Activated naive CD4-positive, alpha-beta T cell treated with anti-CD3 and anti-CD28 coated beads, Interleukin-2, amount 50 U/mL, for 72 hours (primary cell): ENCODE measurements around the gene PCDHGA11. TPM values are rescaled to one million over a fixed set of nuclear protein-coding genes. Genes with fewer than 3 reads are reported as not detected.
"Not testable (repeated sequence)": the region's sequence is repeated elsewhere in the genome, so short reads cannot be mapped to it uniquely, and the experiment has no call there.

Experiments used
- ATAC-seq, 2 donors: fragments of 150-1000 bp; cut with Tn5 transposase; 2 replicates each; pipeline ENCODE4 v1.10.0; 2021; ENCODE audit warnings: mild to moderate bottlenecking in 2 of 2, moderate library complexity in 2 of 2
- DNase-seq, 2 donors: peaks; one replicate each; pipeline ENCODE4 v3.0.0; 2021 to 2022; ENCODE audit warnings: low spot score in 2 of 2
- H3K27ac Mint-ChIP-seq, 2 donors: one replicate each; pipeline ENCODE4 v1.8.0; 2022; ENCODE audit warnings: mild to moderate bottlenecking in 2 of 2, mixed read lengths in 2 of 2
- H3K36me3 Mint-ChIP-seq, 2 donors: one replicate each; pipeline ENCODE4 v1.8.0; 2022; ENCODE audit warnings: mixed read lengths in 2 of 2
- H3K9me3 Mint-ChIP-seq, 2 donors: one replicate each; pipeline ENCODE4 v1.8.0; 2022; ENCODE audit warnings: mixed read lengths in 2 of 2
- total RNA-seq, 2 donors: library from RNA; stranded (reverse); gene quantifications; one replicate each; pipeline ENCODE4 v1.2.3, GENCODE V29; 2022

PCDHGA11 gene
- total RNA-seq, 2 donors from 2014 or later, result 0.09 to 0.14 TPM

DNA sequence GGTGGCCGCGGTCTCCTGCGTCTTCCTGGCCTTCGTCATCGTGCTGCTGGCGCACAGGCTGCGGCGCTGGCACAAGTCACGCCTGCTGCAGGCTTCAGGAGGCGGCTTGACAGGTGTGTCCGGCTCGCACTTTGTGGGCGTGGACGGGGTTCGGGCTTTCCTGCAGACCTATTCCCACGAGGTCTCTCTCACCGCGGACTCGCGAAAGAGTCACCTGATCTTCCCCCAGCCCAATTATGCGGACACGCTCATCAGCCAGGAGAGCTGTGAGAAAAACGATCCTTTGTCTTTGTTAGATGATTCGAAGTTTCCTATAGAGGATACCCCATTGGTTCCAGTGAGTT is 5.6 kb upstream of the PCDHGA11 start:
- Mint-ChIP-seq H3K36me3 (peaks cover 48 to 59% of the 10 kb centered on the region in 2 donors), H3K9me3 (peaks cover 9 to 23% of the 10 kb centered on the region in 2 donors)
- H3K27ac Mint-ChIP-seq, DNase-seq, ATAC-seq: not testable (repeated sequence)

DNA sequence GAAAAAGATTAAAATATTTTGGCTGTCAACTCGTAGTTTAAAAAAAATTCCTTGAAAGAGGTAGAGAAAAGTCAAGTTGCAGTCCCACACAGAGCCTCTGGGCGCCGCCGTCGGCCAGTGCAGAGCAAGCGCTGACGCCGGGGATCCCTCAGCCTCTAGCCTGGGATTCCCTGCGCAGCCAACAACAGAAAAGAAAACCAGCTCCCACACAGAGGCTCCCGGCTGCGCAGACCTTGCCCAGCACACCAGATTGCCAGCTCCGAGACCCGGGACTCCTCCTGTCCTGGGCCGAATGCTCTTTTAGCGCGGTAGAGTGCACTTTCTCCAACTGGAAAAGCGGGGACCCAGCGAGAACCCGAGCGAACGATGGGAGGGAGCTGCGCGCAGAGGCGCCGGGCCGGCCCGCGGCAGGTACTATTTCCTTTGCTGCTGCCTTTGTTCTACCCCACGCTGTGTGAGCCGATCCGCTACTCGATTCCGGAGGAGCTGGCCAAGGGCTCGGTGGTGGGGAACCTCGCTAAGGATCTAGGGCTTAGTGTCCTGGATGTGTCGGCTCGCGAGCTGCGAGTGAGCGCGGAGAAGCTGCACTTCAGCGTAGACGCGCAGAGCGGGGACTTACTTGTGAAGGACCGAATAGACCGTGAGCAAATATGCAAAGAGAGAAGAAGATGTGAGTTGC is 3.2 kb upstream of the PCDHGA11 start, which contains the start of gene PCDHGB7:
Gene PCDHGB7 (plus strand): TSS at position 184 of the 679 bp plus-strand sequence. CDS start 183 bp downstream, at position 367.
- ATAC-seq, result peak; percentile 80 to 81
- peaks cover 20 to 32% of the 10 kb centered on the region in 2 donors for H3K9me3 Mint-ChIP-seq
- H3K27ac Mint-ChIP-seq, result peak within 1 kb of the TSS in 1 of 2 donors; percentile 77
- H3K36me3 Mint-ChIP-seq, result peaks cover 67 to 75% of the 10 kb centered on the region in 2 donors
- DNase-seq, result peak in 1 of 2 donors; percentile 60

DNA sequence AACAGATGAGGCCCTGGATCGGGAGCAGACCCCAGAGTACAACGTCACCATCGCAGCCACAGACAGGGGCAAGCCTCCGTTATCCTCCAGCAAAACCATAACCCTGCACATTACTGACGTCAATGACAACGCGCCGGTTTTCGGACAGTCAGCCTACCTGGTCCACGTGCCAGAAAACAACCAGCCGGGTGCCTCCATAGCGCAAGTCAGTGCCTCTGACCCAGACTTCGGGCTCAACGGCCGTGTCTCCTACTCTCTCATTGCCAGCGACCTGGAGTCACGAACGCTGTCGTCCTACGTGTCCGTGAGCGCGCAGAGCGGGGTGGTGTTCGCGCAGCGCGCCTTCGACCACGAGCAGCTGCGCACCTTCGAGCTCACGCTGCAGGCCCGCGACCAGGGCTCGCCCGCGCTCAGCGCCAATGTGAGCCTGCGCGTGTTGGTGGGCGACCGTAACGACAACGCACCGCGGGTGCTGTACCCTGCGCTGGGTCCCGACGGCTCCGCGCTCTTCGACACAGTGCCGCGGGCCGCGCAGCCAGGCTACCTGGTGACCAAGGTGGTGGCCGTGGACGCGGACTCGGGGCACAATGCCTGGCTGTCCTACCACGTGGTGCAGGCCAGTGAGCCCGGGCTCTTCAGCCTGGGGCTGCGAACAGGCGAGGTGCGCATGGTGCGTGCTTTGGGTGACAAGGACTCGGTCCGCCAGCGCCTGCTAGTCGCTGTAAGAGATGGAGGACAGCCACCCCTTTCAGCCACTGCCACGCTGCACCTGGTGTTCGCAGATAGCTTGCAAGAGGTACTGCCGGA is 1.6 kb upstream of the PCDHGA11 start:
- DNase-seq (no peak), ATAC-seq (no peak)
- H3K36me3 Mint-ChIP-seq, result peaks cover 65 to 68% of the 10 kb centered on the region in 2 donors
- H3K27ac Mint-ChIP-seq, result peak overlapping the region in 1 of 2 donors; percentile 57
- peaks cover 25 to 40% of the 10 kb centered on the region in 2 donors for H3K9me3 Mint-ChIP-seq

DNA sequence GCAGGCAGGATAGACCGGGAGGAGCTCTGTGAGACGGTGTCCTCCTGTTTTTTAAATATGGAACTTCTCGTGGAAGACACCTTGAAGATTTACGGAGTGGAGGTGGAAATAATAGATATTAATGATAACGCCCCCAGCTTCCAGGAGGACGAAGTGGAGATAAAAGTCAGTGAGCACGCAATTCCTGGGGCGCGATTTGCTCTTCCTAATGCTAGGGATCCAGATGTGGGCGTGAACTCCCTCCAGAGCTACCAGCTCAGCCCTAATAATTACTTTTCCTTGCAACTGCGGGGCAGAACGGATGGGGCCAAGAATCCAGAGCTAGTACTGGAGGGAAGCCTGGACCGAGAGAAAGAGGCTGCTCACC is 621 bp downstream of the PCDHGA11 start:
- DNase-seq, result no peak
- peaks cover 52 to 70% of the 10 kb centered on the region in 2 donors for H3K36me3 Mint-ChIP-seq
- peak overlapping the region in 1 of 2 donors; percentile 36 for H3K27ac Mint-ChIP-seq
- peaks cover 25 to 33% of the 10 kb centered on the region in 2 donors for H3K9me3 Mint-ChIP-seq
- ATAC-seq, result no peak

DNA sequence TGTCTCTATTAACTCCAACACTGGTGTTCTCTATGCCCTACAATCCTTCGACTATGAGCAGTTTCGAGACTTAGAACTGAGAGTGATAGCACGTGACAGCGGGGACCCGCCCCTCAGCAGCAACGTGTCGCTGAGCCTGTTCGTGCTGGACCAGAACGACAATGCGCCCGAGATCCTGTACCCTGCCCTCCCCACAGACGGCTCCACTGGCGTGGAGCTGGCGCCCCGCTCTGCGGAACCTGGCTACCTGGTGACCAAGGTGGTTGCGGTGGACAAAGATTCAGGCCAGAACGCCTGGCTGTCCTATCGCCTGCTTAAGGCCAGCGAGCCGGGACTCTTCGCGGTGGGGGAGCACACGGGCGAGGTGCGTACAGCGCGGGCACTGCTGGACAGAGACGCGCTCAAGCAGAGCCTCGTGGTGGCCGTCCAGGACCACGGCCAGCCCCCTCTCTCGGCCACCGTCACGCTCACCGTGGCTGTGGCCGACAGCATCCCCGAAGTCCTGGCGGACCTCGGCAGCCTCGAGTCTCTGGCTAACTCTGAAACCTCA is 2.0 kb downstream of the PCDHGA11 start:
- no peak for DNase-seq
- Mint-ChIP-seq H3K9me3 (peaks cover 29 to 37% of the 10 kb centered on the region in 2 donors), H3K36me3 (peaks cover 50 to 75% of the 10 kb centered on the region in 2 donors), H3K27ac (no peak overlapping the region)
- no peak for ATAC-seq

DNA sequence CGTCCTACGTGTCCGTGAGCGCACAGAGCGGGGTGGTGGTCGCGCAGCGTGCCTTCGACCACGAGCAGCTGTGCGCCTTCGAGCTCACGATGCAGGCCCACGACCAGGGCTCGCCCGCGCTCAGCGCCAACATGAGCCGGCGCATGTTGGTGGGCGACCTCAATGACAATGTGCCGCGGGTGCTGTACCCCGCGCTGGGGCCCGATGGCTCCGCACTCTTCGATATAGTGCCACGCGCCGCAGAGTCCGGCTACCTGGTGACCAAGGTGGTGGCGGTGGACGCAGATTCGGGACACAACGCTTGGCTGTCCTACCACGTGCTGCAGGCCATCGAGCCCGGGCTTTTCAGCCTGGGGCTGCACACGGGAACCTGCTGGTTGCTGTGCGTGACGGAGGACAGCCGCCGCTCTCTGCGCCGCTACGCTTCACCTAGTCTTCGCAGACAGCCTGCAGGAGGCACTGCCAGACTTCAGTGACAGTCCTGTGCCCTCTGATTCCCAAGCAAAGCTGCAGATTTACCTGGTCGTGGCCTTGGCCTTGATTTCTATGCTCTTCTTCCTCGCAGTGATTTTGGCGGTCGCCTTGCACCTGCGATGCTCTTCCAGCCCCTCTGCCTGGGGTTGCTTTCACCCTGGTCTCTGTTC is 7.1 kb downstream of the PCDHGA11 start:
- DNase-seq (no peak), ATAC-seq (no peak)
- peaks cover 41 to 68% of the 10 kb centered on the region in 2 donors for H3K36me3 Mint-ChIP-seq
- H3K27ac Mint-ChIP-seq, result peak overlapping the region in 1 of 2 donors; percentile 50
- peaks cover 34 to 35% of the 10 kb centered on the region in 2 donors for H3K9me3 Mint-ChIP-seq

DNA sequence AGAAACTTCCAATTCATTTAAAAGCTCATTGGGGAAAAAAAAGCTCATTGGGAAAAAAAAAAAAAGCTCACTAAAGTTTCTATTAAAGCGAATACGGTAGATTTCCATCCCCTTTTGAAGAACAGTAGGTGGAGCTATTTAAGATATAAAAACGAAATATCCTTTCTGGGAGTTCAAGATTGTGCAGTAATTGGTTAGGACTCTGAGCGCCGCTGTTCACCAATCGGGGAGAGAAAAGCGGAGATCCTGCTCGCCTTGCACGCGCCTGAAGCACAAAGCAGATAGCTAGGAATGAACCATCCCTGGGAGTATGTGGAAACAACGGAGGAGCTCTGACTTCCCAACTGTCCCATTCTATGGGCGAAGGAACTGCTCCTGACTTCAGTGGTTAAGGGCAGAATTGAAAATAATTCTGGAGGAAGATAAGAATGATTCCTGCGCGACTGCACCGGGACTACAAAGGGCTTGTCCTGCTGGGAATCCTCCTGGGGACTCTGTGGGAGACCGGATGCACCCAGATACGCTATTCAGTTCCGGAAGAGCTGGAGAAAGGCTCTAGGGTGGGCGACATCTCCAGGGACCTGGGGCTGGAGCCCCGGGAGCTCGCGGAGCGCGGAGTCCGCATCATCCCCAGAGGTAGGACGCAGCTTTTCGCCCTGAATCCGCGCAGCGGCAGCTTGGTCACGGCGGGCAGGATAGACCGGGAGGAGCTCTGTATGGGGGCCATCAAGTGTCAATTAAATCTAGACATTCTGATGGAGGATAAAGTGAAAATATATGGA is 9.7 kb downstream of the PCDHGA11 start, which contains the start of gene PCDHGA12:
Gene PCDHGA12 (plus strand): TSS at position 176 of the 782 bp plus-strand sequence. CDS start 253 bp downstream, at position 429.
- DNase-seq (no peak), ATAC-seq (peak; percentile 48 to 80)
- Mint-ChIP-seq H3K9me3 (peaks cover 26 to 35% of the 10 kb centered on the region in 2 donors), H3K36me3 (peaks cover 36 to 66% of the 10 kb centered on the region in 2 donors), H3K27ac (peak within 1 kb of the TSS in 1 of 2 donors; percentile 81)

DNA sequence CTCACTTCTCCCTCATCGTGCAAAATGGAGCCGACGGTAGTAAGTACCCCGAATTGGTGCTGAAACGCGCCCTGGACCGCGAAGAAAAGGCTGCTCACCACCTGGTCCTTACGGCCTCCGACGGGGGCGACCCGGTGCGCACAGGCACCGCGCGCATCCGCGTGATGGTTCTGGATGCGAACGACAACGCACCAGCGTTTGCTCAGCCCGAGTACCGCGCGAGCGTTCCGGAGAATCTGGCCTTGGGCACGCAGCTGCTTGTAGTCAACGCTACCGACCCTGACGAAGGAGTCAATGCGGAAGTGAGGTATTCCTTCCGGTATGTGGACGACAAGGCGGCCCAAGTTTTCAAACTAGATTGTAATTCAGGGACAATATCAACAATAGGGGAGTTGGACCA is 10.4 kb downstream of the PCDHGA11 start:
- DNase-seq, result no peak
- peak in 1 of 2 donors; percentile 37 for ATAC-seq

DNA sequence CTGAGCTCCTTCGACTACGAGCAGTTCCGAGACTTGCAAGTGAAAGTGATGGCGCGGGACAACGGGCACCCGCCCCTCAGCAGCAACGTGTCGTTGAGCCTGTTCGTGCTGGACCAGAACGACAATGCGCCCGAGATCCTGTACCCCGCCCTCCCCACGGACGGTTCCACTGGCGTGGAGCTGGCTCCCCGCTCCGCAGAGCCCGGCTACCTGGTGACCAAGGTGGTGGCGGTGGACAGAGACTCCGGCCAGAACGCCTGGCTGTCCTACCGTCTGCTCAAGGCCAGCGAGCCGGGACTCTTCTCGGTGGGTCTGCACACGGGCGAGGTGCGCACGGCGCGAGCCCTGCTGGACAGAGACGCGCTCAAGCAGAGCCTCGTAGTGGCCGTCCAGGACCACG is 11.5 kb downstream of the PCDHGA11 start:
- H3K9me3 Mint-ChIP-seq, result peaks cover 20 to 31% of the 10 kb centered on the region in 2 donors
- ATAC-seq, H3K27ac Mint-ChIP-seq, DNase-seq: not testable (repeated sequence)
- H3K36me3 Mint-ChIP-seq, result peaks cover 36 to 51% of the 10 kb centered on the region in 2 donors

More for the DNA sequence above, 10.4 kb downstream of the PCDHGA11 start:
- Mint-ChIP-seq H3K9me3 (peaks cover 26 to 35% of the 10 kb centered on the region in 2 donors), H3K36me3 (peaks cover 36 to 58% of the 10 kb centered on the region in 2 donors), H3K27ac (no peak overlapping the region)

DNA sequence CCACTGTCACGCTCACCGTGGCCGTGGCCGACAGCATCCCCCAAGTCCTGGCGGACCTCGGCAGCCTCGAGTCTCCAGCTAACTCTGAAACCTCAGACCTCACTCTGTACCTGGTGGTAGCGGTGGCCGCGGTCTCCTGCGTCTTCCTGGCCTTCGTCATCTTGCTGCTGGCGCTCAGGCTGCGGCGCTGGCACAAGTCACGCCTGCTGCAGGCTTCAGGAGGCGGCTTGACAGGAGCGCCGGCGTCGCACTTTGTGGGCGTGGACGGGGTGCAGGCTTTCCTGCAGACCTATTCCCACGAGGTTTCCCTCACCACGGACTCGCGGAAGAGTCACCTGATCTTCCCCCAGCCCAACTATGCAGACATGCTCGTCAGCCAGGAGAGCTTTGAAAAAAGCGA is 11.9 kb downstream of the PCDHGA11 start:
- Mint-ChIP-seq H3K9me3 (peaks cover 20 to 31% of the 10 kb centered on the region in 2 donors), H3K36me3 (peaks cover 36 to 48% of the 10 kb centered on the region in 2 donors)
- DNase-seq, ATAC-seq, H3K27ac Mint-ChIP-seq: not testable (repeated sequence)

DNA sequence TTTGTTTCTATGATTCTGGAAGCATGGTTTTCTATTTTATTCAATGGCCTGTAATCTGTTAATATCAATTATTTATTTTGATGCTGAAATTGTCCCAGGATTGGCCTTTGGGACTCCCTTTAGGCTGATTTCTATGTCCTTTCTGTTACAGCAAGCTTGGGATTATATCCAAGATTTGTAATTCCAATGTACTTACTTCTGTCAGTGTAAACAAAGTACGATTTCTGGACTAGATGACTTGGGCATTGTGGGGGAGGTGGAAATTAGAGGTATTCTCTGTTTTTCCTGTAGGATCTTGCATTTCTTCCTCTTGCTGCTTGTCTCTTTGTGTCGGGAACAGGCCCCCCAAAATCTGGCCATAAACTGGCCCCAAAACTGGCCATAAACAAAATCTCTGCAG is 13.2 kb downstream of the PCDHGA11 start:
- no peak for DNase-seq
- Mint-ChIP-seq H3K27ac (no peak overlapping the region), H3K9me3 (peaks cover 16 to 25% of the 10 kb centered on the region in 2 donors), H3K36me3 (peaks cover 29 to 37% of the 10 kb centered on the region in 2 donors)
- no peak for ATAC-seq

DNA sequence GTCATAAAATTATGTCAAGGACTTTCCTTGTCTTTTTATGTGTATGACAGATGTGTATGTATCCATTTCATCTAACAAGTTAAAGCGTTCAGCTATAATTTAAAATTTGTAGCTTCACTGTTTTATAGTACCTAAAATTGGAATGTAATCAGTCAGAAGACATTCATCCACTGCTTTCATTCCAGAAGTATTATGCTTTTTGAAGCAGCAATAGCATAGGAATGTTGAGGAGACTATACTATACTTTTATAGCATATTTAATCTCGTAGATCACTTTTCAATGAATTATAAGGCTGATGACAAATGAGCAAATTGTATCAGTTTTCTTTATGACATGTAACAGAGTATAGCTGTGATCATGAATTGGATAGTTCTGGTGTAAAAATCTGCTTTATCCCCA is 16.4 kb downstream of the PCDHGA11 start:
- Mint-ChIP-seq H3K27ac (no peak overlapping the region), H3K36me3 (peaks cover 13 to 17% of the 10 kb centered on the region in 2 donors), H3K9me3 (peaks cover 3 to 11% of the 10 kb centered on the region in 2 donors)
- ATAC-seq (no peak), DNase-seq (no peak)

DNA sequence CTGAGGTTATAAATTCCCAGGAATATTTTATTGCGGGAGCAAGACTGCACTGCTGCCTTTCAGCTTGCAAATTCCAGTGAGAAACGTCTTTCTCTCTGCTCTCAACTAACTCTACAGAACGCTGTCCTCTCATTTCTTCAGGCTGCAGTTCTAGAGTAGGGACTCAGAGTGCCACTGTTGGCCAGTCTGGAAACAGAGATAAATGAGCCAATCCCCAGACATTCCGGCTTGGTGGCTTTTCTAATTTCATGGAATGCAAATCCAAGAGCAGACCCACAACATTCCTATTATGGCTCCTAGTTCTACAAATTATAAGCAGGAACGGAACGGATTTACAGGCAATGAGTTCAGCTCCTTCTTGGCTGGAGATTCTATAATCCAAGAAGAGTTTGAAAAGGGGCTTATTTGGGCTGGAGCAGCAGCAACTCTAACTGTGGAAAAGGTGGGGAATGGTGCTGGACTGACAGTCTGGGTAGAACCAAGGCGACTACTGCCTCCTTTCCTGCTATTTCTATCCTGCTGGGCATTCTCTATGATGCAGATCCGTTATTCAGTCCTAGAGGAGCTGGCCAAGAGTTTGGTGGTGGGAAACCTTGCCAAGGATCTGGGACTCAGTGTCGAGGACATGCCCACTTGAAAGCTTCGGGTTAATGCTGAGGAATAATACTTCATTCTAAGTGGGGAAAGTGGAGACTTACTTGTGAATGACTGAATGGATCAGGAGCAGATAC is 18.7 kb downstream of the PCDHGA11 start:
- no peak for ATAC-seq
- Mint-ChIP-seq H3K36me3 (peaks cover 4 to 6% of the 10 kb centered on the region in 2 donors), H3K9me3 (peaks cover 3 to 5% of the 10 kb centered on the region in 2 donors), H3K27ac (no peak overlapping the region)
- DNase-seq, result no peak

DNA sequence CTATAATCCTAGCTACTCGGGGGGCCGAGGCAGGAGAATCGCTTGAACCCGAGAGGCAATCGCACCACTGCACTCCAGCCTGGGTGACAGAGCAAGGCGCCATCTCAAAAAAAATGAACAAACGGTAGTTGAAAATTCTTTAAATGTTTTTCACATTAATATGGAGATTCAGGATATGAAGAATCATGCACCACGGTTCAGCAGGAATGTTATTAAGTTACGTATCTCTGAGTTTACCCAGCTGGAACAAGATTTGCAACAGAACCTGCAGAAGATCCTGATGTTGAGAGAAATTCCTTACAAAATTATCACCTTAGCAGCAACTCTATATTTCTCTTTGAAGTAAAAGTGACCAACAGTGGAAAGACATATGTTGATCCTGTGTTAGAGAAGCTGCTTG is 19.5 kb downstream of the PCDHGA11 start:
- Mint-ChIP-seq H3K9me3 (peaks cover 3 to 5% of the 10 kb centered on the region in 2 donors), H3K27ac (no peak overlapping the region), H3K36me3 (peaks cover 4 to 6% of the 10 kb centered on the region in 2 donors)
- ATAC-seq (no peak), DNase-seq (no peak)

DNA sequence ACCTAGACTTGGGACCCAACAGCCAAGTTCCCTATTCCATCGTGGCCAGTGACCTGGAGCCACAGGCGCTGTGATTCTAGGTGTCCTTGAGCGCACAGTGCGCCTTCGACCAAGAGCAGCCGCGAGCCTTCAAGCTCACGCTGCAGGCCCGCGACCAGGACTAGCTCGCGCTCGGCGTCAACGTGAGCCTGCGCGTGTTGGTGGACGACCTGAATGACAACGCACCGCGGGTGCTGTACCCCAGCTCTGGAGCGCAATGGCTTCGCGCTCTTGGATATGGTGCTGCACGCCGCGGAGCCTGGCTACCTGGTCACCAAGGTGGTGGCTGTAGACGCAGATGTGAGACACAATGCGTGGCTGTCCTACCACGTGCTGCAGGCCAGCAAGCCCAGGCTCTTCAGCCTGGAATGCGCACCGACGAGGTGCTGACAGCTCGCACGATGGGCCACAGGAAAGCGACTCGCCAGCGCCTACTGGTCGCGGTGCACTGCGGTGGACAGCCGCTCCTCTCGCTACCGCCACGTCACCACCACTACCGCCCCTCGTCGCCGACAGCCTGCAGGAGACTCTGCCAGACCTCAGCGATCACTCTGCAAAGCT is 20.8 kb downstream of the PCDHGA11 start:
- peaks cover 4 to 6% of the 10 kb centered on the region in 2 donors for H3K36me3 Mint-ChIP-seq
- no peak for DNase-seq
- no peak overlapping the region for H3K27ac Mint-ChIP-seq
- no peak for ATAC-seq
- H3K9me3 Mint-ChIP-seq, result peaks cover 3 to 5% of the 10 kb centered on the region in 2 donors
